ENCODE data around the gene ZNF837.
"Not testable (repeated sequence)": the region's sequence is repeated elsewhere in the genome, so short reads cannot be mapped to it uniquely, and the experiment has no call there.

Gene ZNF837

GRCh38 chr19:58380662-58381459 is at the start of gene ZNF837:
TSS of gene ZNF837 (minus strand) at chr19:58381030. CDS start at chr19:58369332, 11,698 bp downstream.
- Mint-ChIP-seq H3K36me3 (ENCODE audit: low read depth) (no peaks in the 10 kb centered on the region), H3K4me3 (peak within 1 kb of the TSS; percentile 93), H3K27me3 (ENCODE audit: low read depth) (no peaks in the 10 kb centered on the region), H3K27ac (peak within 1 kb of the TSS; percentile 92), H3K4me1 (ENCODE audit: low read depth) (peaks cover 19% of the 10 kb centered on the region), H3K9me3 (no peaks in the 10 kb centered on the region)

GRCh38 chr19:58429745-58430144 is 48.9 kb upstream of the ZNF837 start:
- Mint-ChIP-seq H3K4me3 (no peak overlapping the region), H3K27ac (no peak overlapping the region), H3K36me3 (ENCODE audit: low read depth) (peaks cover 35% of the 10 kb centered on the region), H3K9me3 (peaks cover 76% of the 10 kb centered on the region), H3K27me3 (ENCODE audit: low read depth) (no peaks in the 10 kb centered on the region), H3K4me1 (ENCODE audit: low read depth) (no peaks in the 10 kb centered on the region)

- no peaks in the 10 kb centered on the region for H3K27me3 Mint-ChIP-seq (ENCODE audit: low read depth)
- peaks cover 70% of the 10 kb centered on the region for H3K9me3 Mint-ChIP-seq
- no peak overlapping the region for H3K27ac Mint-ChIP-seq
- no peaks in the 10 kb centered on the region for H3K4me1 Mint-ChIP-seq (ENCODE audit: low read depth)
- no peak overlapping the region for H3K4me3 Mint-ChIP-seq
- peaks cover 26% of the 10 kb centered on the region for H3K36me3 Mint-ChIP-seq (ENCODE audit: low read depth)
Measured at GRCh38 chr19:58428617-58429016, 47.8 kb upstream of the ZNF837 start.

- Mint-ChIP-seq H3K9me3 (peaks cover 25% of the 10 kb centered on the region), H3K4me3 (no peak overlapping the region), H3K27ac (no peak overlapping the region), H3K27me3 (ENCODE audit: low read depth) (no peaks in the 10 kb centered on the region), H3K4me1 (ENCODE audit: low read depth) (no peaks in the 10 kb centered on the region), H3K36me3 (ENCODE audit: low read depth) (peaks cover 37% of the 10 kb centered on the region)
Measured at GRCh38 chr19:58417071-58417470, 36.2 kb upstream of the ZNF837 start.

DNA sequence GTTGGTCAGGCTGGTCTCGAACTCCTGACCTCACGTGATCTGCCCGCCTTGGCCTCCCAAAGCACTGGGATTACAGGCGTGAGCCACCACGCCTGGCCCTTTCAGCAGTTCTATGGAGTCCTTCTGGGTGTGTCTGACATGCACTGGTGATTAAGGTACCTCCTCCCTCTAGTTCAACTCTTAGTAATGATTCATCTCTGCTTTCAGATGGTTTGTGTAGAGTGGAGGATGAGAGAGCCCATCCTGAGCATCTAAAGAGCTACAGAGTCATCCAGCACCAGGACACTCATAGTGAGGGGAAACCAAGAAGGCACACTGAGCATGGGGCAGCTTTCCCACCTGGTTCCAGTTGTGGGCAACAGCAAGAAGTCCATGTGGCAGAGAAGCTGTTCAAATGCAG is 35.8 kb upstream of the ZNF837 start:
- peaks cover 36% of the 10 kb centered on the region for H3K36me3 Mint-ChIP-seq (ENCODE audit: low read depth)
- H3K4me3 Mint-ChIP-seq: no peak overlapping the region
- H3K27me3 Mint-ChIP-seq (ENCODE audit: low read depth): no peaks in the 10 kb centered on the region
- H3K4me1 Mint-ChIP-seq (ENCODE audit: low read depth): no peaks in the 10 kb centered on the region
- H3K27ac Mint-ChIP-seq: no peak overlapping the region
- H3K9me3 Mint-ChIP-seq: peaks cover 23% of the 10 kb centered on the region

DNA sequence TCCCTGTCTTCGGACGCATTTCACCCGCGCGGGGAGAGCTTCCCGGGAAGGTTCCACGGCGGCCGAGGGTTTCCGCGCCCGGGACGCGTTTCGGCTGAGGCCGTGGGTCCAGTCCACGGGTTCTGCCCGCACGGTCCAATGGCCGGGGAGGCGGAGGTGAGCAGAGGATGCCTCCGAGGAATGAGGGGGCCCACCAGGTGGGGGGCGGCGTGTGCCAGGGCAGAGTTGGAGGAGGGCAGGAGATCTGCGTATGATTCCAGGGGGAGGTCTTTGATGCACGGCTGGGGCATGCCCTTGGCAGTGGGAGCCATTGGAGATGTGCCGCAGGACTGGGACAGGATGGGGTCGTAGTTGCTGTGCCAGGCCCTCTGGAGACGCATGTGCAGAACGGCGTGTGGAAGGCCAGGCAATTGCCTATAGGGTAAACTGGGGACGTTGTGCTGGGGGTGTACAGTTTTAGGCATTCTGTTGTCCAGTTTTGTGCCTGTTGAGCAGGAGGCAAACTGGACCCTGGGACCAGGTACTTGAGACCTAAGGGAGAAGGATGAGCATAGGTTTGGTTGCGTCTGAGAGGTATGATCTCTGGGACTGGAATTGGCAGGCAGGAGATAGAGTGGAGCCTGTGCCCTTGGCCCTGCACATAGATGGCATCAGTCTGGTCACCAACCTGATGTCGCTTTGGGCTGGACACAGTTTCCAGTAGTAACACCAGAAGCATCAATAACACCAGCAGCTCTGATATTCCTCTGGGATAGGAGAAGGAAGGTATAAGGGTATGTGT is 28.4 kb upstream of the ZNF837 start:
- H3K27me3 Mint-ChIP-seq (ENCODE audit: low read depth): no peaks in the 10 kb centered on the region
- no peaks in the 10 kb centered on the region for H3K9me3 Mint-ChIP-seq
- H3K27ac Mint-ChIP-seq: peak overlapping the region; percentile 45

DNA sequence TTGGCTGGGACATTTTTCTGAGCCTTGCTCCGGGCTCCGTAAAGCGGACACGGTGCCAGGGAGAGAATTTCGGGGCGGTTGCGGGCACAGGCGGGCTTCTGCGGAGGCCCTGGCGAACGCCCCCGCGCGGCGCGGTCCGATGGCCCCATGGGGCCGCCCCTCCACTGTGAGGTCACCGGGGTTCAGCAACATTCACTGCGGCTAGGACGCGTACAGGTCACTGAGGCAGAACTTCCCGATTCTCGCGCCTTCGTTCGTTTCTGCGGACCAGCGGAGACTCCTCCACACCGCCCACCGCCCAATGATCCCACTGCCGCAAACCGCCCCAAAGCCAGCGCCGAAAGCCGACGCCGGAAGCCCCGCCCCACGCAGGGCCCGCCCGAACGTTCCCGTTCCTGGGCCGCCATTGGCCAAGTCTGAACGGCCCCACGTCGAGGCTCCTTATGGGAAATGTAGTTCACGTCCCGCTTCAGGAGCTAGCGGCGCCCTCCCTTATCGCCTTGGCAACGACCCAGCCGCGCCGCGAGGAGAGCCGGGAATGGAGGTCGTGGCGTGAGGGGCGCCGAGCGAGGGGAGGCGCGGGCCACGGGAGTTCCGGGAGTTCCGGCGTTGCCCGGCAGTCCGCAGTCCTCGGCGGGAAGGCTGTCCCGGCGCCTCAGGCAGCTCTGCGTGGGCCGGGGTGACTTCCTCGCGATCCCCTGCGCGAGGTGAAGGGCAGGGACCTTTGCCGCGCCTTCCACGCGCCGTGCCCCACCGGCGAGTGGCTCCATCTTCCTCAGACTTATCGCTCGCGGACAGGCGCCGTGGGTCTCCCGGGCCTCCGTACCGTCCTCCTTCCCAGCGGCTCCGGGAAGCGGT is 27.6 kb upstream of the ZNF837 start, which contains the start of gene ZNF584:
ZNF584 (plus strand) TSS at position 498 of the 858 bp plus-strand sequence. CDS start 499 bp downstream, outside the sequence.
- peak within 1 kb of the TSS; percentile 96 for H3K4me3 Mint-ChIP-seq
- no peaks in the 10 kb centered on the region for H3K27me3 Mint-ChIP-seq (ENCODE audit: low read depth)
- peaks cover 31% of the 10 kb centered on the region for H3K4me1 Mint-ChIP-seq (ENCODE audit: low read depth)
- peaks cover 2% of the 10 kb centered on the region for H3K36me3 Mint-ChIP-seq (ENCODE audit: low read depth)
- no peaks in the 10 kb centered on the region for H3K9me3 Mint-ChIP-seq
- H3K27ac Mint-ChIP-seq: peak within 1 kb of the TSS; percentile 93

More for the DNA sequence above, 28.4 kb upstream of the ZNF837 start:
- Mint-ChIP-seq H3K4me1 (ENCODE audit: low read depth) (peaks cover 28% of the 10 kb centered on the region), H3K4me3 (peak overlapping the region; percentile 96), H3K36me3 (ENCODE audit: low read depth) (peaks cover 2% of the 10 kb centered on the region)

DNA sequence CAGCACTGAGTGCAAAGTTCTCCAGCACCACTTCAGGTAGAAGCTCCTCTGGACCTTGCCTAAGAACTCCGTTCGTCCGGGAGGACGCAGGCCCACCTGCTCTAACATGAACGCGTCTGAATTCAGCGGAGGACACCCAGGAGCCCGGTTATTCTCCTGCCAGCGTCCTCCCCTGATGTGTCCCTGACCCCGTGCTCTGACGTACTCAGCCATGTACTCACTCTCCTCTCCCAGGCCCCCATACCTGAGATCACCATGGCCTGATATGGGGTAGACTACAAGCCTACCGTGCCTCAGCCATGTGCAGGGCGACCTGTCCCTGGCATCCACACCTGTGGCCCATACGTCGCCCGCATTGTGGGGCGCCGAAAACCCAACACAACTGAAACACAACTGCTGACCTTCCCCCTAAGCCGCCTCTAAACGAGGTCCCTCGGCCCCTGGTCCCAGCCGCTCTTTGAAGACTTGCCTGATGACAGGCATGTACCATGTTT is 26.9 kb upstream of the ZNF837 start:
- H3K9me3 Mint-ChIP-seq: no peaks in the 10 kb centered on the region
- H3K27me3 Mint-ChIP-seq (ENCODE audit: low read depth): no peaks in the 10 kb centered on the region
- peak overlapping the region; percentile 78 for H3K27ac Mint-ChIP-seq
- H3K4me1 Mint-ChIP-seq (ENCODE audit: low read depth): peaks cover 31% of the 10 kb centered on the region
- H3K36me3 Mint-ChIP-seq (ENCODE audit: low read depth): no peaks in the 10 kb centered on the region
- H3K4me3 Mint-ChIP-seq: peak overlapping the region; percentile 96

DNA sequence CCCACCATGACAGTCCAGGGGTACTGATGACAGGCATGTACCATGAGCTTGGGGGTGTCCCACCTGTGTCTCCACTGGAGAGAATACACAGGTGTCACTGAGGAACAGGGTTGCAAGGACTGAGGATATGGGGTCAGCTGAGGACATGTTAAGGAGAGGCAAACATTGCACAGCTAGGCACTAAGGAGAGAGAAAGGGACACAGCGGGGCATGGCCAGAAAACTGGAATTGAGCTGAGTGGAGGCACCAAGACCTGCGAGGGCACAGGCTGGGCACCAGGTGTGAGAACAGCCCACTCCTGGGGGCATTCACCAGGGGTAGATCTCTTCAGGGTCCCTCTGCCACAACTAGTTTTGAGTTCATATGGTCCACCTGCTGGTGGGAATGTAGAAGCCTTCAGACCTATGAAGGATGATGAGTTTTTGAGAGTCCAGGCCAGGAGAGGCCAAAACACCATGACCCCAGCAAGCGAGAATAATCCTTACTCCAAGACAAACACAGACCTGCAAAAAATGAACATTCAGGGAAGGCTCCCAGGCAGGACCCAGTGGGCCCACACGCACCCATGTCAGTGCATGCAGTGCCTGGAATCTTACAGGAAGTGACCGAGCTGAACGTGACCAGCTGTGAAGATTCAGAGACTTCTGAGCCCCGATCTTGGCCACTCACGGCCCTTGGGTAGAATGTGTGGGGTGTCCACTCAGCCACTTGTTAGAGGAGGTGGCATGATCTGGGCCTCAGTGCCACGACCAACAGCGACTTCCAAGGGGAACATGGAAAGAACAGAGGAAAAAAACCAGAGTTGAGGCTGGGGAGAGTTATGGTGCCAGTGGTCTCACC is 26.2 kb upstream of the ZNF837 start:
- H3K36me3 Mint-ChIP-seq (ENCODE audit: low read depth): no peaks in the 10 kb centered on the region
- no peaks in the 10 kb centered on the region for H3K9me3 Mint-ChIP-seq
- peak overlapping the region; percentile 96 for H3K4me3 Mint-ChIP-seq

GRCh38 chr19:58403920-58404478 is 23.2 kb upstream of the ZNF837 start:
- not testable (repeated sequence) for H3K36me3 Mint-ChIP-seq (ENCODE audit: low read depth); H3K27me3 Mint-ChIP-seq (ENCODE audit: low read depth); H3K27ac Mint-ChIP-seq; H3K4me3 Mint-ChIP-seq; H3K9me3 Mint-ChIP-seq
- peaks cover 29% of the 10 kb centered on the region for H3K4me1 Mint-ChIP-seq (ENCODE audit: low read depth)

More for the DNA sequence above, 26.2 kb upstream of the ZNF837 start:
- peaks cover 31% of the 10 kb centered on the region for H3K4me1 Mint-ChIP-seq (ENCODE audit: low read depth)
- peak overlapping the region; percentile 78 for H3K27ac Mint-ChIP-seq
- no peaks in the 10 kb centered on the region for H3K27me3 Mint-ChIP-seq (ENCODE audit: low read depth)

DNA sequence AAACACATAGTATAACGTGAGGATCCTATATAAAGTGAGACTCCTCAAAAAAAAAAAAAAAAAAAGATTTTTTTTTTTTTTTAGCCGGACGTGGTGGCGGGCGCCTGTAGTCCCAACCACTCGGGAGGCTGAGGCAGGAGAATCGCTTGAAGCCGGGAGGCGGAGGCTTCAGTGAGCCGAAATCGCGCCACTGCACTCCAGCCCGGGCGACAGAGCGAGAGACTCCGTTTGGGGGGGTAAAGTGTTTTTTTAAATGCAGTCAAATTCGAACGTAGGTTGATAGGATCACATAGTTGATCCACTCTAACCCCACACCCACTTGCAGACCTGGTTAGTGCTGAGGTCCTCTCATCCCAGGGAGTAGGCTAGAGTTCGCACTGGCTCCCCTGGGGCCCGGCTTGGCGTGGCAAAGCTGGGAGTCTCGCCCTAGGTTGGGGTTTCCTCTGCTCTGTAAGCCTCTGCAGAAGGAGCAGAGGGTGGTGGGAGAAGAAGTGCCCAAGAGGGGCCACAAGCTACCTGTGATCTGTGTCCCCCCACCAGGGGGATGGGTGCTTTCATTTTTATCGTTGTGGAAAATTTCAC is 21.1 kb upstream of the ZNF837 start:
- Mint-ChIP-seq H3K36me3 (ENCODE audit: low read depth) (peaks cover 4% of the 10 kb centered on the region), H3K4me1 (ENCODE audit: low read depth) (peaks cover 17% of the 10 kb centered on the region), H3K27me3 (ENCODE audit: low read depth) (no peaks in the 10 kb centered on the region), H3K27ac (no peak overlapping the region), H3K9me3 (no peaks in the 10 kb centered on the region), H3K4me3 (peak overlapping the region; percentile 91)

- Mint-ChIP-seq H3K9me3 (no peaks in the 10 kb centered on the region), H3K27me3 (ENCODE audit: low read depth) (no peaks in the 10 kb centered on the region), H3K4me1 (ENCODE audit: low read depth) (peaks cover 13% of the 10 kb centered on the region), H3K4me3 (peak overlapping the region; percentile 91), H3K36me3 (ENCODE audit: low read depth) (peaks cover 4% of the 10 kb centered on the region), H3K27ac (peak overlapping the region; percentile 93)
Measured at GRCh38 chr19:58400916-58401839, 20.3 kb upstream of the ZNF837 start.

Data from T-helper 1 cell treated with Interleukin-12 subunit alpha and Interleukin-12 subunit beta and Interleukin-4 antibody, amounts not matched to agents 30 μg/mL and 1 μg/mL, for 36 hours (primary cell).